HG03460 (cell line): ENCODE measurements around the gene RAB31.
A peak's percentile ranks its signal among the peaks of the same experiment; 100 is the strongest.
"Not testable (repeated sequence)": the region's sequence is repeated elsewhere in the genome, so short reads cannot be mapped to it uniquely, and the experiment has no call there.

Experiments used
- ATAC-seq: cut with Tn5 transposase; IDR thresholded peaks from one replicate; pipeline ENCODE4 v1.9.1; 2021; ENCODE audit not compliant: unreplicated experiment

The RAB31 gene

GRCh38 chr18:9756271-9756932 is 48.3 kb downstream of the RAB31 start:
- no peak for ATAC-seq

GRCh38 chr18:9756933-9757470 is 48.9 kb downstream of the RAB31 start:
- no peak for ATAC-seq

DNA sequence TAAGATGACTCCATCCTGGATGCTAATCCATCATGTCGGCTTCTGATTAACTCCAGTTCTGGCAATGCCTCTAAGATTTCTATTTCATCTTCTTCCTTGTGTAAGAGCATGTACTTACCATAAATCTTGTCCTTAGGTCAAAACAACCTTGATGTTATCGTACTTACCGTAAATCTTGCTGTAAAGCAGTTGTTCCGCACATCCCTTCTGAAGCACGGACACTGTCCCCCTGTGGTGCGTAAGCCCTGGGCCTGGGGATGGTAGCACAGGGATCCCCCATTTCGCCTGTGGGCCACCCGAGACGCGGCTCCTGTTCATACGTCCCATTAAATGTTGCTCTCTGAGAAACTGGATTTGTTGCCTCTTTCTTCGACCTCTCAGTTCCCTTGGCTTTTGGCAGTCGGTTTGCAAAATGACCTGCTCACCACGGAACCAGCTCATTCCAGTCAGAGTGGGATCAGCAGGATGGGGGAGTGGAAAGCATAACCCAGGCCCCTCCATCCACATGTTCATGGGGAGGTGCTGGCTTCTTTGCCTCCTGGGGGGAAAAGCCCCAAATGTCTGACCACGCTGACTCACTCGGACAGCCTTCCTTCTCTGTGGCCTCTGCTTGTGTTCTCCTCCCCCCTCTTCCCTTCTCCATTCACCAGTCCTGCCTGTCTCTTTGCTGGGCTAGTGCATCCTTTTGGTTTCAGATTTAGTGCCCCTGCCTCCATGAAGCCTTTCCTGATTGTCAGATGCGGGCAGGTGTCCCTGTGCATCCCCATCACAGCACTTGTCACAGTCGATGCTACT is 49.9 kb downstream of the RAB31 start:
- ATAC-seq, result no peak

- no peak for ATAC-seq
Measured at GRCh38 chr18:9758624-9759075, 50.5 kb downstream of the RAB31 start.

DNA sequence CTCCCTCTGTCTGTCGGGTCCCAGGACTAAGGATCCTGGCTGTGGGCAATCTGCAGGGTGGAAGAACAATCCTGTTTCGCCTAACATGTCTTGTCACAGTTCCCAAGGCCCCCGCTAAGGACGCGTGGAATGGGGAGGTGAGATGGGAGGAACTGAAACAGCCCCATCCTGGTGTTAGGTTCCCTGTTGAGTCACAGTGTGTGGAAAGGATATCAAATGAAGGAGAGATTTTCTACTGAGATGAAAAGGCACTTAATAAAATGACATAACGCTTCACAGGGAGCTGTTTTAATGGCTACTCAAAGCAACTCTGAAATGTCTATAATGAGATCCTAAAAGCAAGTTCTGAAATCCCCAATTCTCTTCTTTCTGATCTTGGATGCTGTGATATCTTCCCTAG is 52.5 kb downstream of the RAB31 start:
- ATAC-seq, result no peak

GRCh38 chr18:9762526-9762925 is 54.4 kb downstream of the RAB31 start:
- no peak for ATAC-seq

DNA sequence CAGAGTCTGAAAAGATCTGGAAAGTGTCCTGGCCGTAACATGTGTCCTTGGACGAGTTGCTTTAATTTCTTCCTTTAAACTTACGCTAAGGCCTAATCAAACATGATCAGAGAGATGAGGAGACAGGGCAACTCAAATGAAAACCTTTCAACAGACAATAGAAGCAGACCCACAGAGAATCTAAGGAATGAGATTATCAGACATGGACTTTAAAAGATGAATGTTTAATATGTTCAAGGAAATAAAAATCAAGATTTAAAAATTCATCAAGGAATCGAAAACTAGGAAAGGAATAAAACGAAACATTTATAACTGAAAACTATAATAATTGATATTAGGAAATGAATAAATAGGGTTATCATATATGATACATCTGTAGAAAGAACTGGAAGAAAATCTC is 55.1 kb downstream of the RAB31 start:
- ATAC-seq, result no peak

DNA sequence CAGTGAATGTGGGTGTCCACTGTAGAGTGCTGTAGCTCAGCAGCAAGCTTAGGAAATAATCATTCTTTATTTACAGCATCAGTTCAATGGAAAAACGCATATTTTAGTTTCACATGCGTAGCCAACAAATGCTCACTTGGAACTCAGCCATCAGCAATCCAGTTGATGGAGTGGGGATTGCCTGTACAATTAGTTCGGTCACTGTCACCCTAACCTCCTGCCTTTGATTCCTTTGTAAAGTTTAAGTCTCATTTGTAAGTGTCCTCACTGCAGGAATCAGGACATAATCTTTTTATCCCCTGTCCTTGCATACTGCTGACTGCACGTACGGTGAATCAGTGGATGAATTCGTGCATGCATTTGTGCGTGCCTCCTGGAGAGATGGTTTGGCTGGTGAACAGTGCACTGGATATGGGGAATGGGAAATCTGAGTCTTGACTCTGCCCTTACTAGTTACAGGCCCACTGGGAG is 55.9 kb downstream of the RAB31 start:
- ATAC-seq, result no peak

- ATAC-seq, result no peak
Measured at GRCh38 chr18:9765501-9765900, 57.4 kb downstream of the RAB31 start.

DNA sequence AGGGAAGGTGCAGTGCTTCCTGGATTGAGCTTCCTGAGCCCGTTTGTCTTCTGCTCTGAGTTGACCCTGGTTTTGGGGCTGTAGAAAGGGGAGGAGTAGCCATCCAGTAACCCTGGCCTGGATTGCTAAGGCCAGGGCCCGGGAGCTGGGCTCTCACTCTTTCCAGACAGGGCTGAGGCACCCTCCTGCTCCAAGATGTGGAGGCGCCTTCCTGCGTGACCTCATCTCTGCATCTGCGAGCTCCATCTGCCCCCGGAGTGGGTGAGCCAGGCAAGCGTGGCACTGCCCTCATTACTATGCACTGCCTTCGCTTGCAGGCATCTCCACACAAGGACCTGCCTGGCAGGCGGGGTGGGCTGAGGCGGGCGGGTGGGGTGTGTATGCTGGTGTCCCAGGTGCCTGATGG is 58.0 kb downstream of the RAB31 start:
- ATAC-seq, result no peak

- ATAC-seq, result no peak
Measured at GRCh38 chr18:9766740-9767139, 58.6 kb downstream of the RAB31 start.

DNA sequence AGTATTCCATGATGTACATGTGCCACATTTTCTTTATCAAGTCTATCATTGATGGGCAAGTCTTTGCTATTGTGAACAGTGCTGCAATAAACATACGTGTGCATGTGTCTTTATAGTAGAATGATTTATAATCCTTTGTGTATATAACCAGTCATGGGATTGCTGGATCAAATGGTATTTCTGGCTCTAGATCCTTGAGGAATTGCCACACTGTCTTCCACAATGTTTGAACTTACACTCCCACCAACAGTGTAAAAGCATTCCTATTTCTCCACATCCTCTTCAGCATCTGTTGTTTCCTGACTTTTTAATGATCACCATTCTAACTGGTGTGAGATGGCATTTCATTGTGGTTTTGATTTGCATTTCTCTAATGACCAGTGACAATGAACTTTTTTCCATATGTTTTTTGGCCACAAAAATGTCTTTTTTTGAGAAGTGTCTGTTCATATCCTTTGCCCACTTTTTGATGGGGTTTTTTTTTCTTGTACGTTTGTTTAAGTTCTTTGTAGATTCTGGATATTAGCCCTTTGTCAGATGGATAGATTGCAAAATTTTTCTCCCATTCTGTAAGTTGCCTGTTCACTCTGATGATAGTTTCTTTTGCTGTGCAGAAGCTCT is 60.1 kb downstream of the RAB31 start:
- ATAC-seq, result not testable (repeated sequence)

DNA sequence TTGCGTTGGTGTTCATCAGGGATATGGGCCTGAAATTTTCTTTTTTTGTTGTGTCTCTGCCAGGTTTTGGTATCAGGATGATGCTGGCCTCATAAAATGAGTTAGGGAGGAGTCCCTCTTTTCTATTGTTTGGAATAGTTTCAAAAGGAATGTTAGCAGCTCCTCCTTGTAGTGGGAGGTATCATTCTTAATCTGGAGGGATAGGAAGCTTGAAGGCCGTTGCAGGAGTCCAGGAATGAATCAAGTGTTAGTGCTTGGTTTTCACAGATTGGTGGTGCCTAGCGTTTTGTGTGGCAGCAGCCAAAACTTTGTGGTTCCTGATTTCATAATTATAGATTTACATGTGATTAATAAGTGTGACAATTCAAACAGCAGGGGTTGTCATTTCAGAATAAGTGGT is 62.0 kb downstream of the RAB31 start:
- not testable (repeated sequence) for ATAC-seq

- peak; percentile 62 for ATAC-seq
Measured at GRCh38 chr18:9771261-9771976, 63.3 kb downstream of the RAB31 start.

DNA sequence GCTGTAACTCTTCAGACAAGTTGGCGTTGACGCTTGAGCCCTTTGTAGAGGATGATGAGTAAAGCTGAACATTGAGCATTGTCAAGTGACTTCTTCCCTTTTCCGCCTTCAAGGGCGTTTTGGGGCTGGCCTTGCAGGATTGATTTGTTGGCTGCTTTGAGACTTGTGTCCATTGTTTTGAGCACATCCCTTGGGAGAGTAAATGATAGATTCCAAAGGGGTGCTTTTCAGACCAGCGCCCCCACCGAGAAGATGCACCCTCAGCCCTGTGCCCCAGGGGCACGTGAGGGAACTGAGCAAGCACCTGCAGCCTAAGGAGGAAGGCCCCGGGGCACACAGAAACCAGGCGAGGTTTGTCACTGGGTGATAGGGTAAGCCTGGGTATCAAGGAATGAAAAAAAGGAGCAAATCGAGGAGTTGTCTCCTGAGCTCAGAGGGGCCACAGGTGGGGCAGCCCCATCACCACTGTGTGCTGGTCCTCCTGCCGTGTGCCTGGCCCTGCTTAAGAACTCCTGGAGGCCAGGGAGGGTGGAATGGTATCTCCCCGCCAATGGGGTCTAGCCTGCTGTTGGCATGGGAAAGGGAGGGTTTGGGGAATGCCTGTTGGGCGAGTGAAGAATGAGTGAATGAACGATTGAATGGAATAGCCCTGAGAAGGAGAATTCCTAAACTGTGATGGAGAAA is 64.0 kb downstream of the RAB31 start:
- ATAC-seq, result no peak

GRCh38 chr18:9772847-9773677 is 65.0 kb downstream of the RAB31 start:
- no peak for ATAC-seq

- no peak for ATAC-seq
Measured at GRCh38 chr18:9774150-9774549, 66.0 kb downstream of the RAB31 start.

GRCh38 chr18:9775178-9775577 is 67.1 kb downstream of the RAB31 start:
- ATAC-seq, result no peak

DNA sequence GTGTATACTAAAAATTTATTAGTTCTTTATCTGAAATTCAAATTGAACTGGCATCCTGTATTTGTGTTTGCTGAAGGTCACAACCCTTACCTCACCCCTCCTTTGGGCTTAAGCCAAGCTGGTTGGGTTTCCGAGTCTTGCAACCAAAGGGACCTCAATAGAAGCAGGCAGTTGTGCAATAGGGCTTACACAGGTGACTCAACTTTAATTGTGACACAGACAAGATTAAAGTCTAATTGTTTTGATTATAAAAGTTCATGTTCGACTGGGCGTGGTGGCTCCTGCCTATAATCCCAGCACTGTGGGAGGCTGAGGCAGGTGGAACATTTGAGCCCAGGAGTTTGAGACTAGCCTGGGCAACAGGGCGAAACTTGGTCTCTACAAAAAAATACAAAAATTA is 71.5 kb downstream of the RAB31 start:
- ATAC-seq, result no peak
